ENCODE measurements around the gene GPHN.
"Not testable (repeated sequence)": the region's sequence is repeated elsewhere in the genome, so short reads cannot be mapped to it uniquely, and the experiment has no call there.

GPHN gene

GRCh38 chr14:66827182-66827581 lies 319.2 kb downstream of the GPHN start:
- no peak for DNase-seq

GRCh38 chr14:66831173-66831572 lies 323.2 kb downstream of the GPHN start:
- DNase-seq, result no peak

DNA sequence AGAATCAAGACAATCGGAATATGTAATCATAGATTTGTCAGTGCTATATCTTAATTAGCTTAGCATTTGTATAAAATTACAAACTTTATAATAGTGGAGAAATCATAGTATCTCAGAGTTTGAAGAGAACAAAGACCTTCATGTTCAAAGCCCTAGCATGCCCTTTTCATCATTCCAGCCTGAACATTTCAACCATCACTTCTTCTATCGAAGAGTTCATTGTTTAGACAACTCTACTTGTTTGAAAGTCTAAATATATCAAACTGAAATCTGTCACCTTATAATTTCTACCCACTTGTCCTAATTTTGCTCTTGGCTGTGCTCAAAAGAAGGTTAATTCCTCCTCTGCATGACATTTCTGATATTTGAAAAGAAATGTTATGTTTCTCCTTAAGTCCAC lies 325.9 kb downstream of the GPHN start:
- no peak for DNase-seq

DNA sequence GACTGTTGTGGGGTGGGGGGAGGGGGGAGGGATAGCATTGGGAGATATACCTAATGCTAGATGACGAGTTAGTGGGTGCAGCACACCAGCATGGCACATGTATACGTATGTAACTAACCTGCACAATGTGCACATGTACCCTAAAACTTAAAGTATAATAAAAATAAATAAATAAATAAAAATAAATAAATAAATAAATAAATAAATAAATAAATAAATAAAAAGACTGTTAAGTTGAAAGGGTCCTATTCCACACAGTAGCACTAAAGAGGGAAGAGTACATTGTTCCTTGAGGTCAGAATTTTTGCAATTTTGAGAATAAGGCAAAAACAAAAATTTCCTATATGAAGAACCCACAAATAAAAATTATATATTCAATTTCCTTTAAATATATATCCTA lies 329.5 kb downstream of the GPHN start:
- not testable (repeated sequence) for DNase-seq

DNA sequence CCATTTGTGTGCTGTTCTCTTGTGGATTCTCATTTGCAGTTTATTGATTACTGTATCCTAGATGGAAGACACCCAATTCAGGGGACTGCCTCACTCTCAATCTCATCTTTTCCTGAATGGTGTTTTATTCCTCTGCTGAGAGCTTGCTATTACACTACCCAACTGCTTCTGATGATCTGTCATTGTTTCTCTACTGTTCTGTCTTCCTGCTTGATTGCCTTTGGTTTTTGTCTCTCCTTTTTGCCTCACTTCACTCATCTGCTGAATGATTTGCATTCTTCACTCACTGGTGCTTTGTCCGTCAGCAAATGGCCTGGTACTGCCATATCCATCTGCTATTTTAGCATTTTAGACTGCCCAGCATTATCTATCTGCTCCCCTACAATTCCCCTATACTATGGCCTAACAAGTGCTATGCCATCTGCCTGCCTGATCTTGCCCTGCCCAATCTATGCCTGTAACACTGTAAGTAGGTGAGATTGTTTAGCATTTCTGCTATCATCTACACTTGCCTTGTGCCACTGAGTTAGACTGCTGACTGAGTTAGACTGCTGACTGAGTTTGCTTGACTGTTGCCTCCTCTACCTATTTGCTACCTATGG lies 335.1 kb downstream of the GPHN start:
- DNase-seq, result no peak

- DNase-seq, result no peak
Observed at GRCh38 chr14:66850258-66850888, 342.4 kb downstream of the GPHN start.

GRCh38 chr14:66853311-66853710 lies 345.4 kb downstream of the GPHN start:
- DNase-seq, result no peak

GRCh38 chr14:66857867-66858266 lies 349.9 kb downstream of the GPHN start:
- DNase-seq, result no peak

DNA sequence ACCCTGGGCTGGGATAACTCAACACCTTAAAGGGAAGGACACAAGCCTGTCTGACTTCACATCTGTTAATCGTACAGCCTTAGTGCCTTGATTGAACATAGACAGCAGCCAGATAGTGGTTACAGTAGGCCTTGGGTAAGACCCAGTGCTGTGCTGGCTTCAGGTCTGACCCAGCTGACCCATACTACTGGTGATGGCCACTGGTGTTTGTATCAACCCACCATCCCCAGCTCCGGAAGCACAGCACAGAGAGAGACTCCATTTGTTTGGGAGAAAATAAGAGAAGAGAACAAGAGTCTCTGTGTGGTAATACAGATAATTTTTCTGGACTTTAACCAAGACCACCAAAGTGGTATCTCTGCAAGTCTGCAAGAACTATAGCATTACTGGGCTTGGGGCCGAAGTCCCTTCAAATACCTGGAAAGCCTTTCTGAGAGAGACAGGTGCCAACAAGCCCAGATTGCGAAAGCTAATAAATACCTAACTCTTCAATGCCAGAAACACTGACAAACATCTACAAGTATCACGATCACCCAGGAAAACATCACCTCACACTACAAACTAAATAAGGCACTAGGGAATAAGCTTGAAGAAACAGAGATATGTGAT lies 351.2 kb downstream of the GPHN start:
- DNase-seq, result no peak

DNA sequence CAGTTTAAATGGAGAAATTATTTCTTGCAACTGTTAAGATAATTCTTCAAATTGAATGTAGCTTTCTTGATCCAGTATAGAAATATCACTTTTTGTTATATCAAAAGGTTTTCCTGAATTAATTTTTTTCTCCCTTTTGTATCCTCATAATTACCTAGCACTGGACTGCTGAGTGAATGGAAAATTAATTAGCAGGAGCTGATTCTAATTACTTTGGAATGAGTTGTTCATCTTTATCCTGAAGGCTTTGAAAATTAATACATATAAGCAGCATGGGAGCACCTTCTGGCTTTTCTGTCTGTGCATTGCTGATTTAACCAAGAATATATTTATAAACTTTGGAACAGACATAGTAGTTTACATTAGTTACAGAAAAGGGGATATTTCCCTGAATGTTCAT lies 373.6 kb downstream of the GPHN start:
- no peak for DNase-seq

- DNase-seq, result no peak
Observed at GRCh38 chr14:66884149-66884548, 376.2 kb downstream of the GPHN start.

- no peak for DNase-seq
Observed at GRCh38 chr14:66900719-66901118, 392.8 kb downstream of the GPHN start.

DNA sequence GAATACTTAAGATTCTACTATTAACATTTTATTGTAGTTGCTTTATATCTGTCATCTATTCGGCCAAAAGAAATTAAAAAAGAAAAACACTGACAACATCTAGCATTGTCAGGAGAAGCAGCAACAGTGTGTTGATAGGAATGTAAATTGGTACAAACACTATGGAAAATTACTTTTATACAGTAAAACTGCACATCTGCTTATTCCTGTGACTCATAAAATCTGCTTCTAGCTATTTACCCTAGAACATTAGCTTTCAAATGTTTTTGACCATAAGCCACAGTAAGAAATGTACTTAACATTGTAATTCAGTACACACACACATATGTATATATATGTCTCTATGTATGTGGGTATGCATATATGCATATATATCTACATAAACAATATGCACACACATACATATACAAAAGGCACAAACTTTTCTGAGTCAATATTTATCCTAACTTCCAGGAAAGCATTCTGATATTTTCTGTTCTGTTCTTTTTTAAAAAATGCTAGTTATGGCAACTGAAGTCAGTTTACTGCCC lies 402.4 kb downstream of the GPHN start:
- no peak for DNase-seq

- DNase-seq, result no peak
Observed at GRCh38 chr14:66916421-66916820, 408.5 kb downstream of the GPHN start.

DNA sequence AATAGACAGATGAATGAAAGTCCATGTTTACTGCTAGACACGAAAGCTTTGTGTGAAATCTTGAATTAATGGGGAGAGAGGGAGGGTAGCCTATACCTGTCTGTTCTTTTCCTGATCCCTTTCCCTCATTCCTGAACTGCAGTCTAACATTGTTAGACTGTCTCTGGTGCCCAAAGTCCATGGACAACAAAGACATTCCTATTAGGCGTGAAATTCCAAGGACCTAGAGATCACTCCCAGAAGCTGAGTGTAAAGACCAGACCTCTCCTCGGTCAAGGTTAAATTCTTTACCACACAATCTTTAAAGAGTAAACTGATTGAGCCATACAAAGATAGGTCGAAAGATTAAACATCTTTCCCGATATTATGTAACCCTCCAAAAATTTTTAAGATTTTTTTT lies 410.6 kb downstream of the GPHN start:
- no peak for DNase-seq

GRCh38 chr14:66920196-66920595 lies 412.2 kb downstream of the GPHN start:
- no peak for DNase-seq

DNA sequence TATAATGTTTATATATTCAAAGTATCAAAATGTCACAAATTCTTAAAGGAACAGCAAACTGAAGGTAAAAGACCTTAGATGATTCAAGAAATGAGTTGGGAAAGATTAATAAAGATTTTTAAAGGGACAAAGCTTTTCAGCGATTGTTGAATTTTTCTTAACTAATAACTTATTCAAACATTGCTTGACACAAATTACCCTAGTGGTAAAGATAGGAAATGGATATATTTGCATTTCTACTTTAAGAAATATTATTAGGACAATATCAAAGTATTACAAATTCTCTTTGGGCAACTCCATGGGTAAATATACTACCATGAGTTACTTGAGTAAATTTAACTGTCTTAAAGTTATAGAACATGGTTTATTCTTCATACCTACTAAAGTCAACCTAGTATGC lies 415.3 kb downstream of the GPHN start:
- no peak for DNase-seq

- no peak for DNase-seq
Observed at GRCh38 chr14:66939409-66939808, 431.5 kb downstream of the GPHN start.

- peak; percentile 2 for DNase-seq
Observed at GRCh38 chr14:66944872-66945271, 436.9 kb downstream of the GPHN start.

- no peak for DNase-seq
Observed at GRCh38 chr14:66955159-66955558, 447.2 kb downstream of the GPHN start.

DNA sequence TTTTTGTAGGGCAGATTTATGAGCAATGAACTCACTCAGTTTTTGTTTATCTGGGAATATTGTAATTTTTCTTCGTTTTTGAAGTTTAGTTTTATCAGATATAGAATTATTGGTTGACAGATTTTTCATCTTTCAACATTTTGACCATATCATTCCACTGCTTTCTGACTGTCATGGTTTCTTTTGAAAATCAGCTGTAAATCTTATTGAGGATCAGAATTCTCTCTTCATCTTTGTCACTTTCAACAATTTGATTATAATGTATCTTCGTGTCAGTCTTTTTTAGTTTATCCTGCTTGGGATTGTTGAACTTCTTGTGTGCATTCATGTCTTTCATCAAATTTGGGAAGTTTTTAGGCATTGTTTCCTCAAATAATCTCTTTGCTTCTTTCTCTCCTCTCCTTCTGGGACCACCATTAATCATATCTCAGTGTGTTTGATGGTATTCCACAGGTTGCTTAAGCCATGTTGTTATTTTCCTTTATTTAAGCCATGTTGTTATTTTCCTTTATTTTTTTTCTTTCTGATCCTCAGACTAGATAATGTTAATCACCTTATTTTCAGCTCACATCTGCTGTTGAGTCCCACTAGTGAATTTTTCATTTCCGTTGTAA lies 451.6 kb downstream of the GPHN start:
- no peak for DNase-seq

DNA sequence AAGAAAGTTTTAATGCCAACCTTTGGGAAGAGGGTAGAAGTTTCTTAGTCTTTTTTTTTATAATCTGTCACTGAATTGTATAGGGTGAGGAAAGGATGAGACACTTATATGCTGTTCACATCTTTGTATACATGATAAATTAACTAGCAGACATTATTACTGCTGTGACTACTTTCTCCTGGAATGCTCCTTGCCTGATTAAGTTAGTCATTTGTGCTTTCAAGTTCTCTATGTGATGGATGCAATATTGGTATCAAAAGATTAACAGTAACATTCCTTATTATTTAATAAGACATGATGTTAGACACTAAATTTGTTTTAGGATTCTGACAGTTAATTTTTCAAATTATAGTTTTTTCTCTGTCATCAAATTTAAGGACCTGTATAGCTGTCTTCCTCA lies 457.9 kb downstream of the GPHN start:
- DNase-seq, result no peak

- DNase-seq, result no peak
Observed at GRCh38 chr14:66972469-66972868, 464.5 kb downstream of the GPHN start.

DNA sequence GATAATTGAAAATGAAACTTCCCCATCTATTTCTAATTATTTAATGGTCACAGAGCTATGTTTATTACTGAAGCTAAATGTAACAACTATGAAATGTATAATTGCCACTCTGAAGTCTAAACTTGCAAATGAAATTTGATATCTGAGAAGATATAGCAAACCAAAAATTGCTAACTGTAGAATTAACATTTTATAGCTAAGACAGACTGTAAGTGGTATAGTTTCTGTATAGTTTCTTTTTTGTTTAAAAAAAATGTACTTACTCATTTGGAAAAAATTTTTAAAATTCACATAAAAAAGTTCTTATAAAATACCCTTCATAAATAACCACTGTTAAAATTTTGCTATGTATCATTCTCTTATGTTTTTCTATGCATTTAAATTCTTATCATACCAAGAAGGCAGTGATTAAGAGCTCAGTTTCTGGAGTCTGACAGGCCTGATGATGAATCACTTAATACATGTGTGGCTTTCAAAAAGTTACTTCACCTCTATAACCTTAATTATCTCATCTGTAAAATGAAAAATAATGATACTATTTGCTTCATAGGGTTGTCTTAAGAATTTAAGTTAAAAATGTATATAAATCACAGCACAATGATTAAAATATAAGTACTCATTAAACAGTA lies 466.6 kb downstream of the GPHN start:
- DNase-seq, result no peak
